ENCODE measurements around the gene DFFB. TPM values are rescaled to one million over a fixed set of nuclear protein-coding genes. Genes with fewer than 3 reads are reported as not detected.

Gene DFFB
- total and polyA plus RNA-seq, 9 donors: 6.8 to 12.8 (median 8.4) TPM

DNA sequence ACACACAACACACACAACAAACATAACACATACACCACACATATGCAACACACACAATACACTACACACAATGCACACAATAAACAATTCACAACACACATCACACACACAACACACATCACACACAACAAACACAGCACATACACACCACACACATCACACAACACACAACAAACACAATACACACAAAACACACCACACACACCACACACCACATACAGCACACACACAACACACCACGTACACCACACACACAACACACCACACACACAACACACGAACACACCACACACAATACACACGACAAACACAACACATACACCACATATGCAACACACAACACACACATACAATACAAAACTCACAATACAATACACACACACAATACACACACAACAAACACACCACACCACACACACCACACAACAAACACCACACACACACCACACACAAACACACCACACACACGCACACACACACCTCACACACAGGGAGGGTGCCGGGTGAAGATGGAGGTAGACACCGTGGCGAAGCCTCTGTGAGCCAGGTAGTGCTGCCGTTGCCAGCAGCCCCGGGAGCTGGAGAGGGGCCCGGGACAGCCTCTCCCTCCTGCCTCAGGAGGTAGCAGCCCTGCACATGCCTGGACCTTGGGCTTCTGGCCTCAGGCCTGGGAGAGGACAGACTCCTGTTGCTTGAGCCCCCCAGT lies 73.2 kb downstream of the DFFB start:
- WGBS, 3 donors: 51 to 57% (median 53%) methylated on average over 10 of the region's 10 CpGs
- no peak for DNase-seq
- no peak overlapping the region for H3K4me3 ChIP-seq
- intact Hi-C loops (cut with DNase I): no loop called here
- H3K4me1 ChIP-seq (ENCODE audit: insufficient read depth): no peaks in the 10 kb centered on the region
- H3K9me3 ChIP-seq: no peaks in the 10 kb centered on the region
- H3K27ac ChIP-seq: no peak overlapping the region
- no peaks in the 10 kb centered on the region for H3K27me3 ChIP-seq
- TF ChIP-seq POLR2A (IDR thresholded peaks at IDR 0.05) (no peak), EP300 (IDR thresholded peaks at IDR 0.05) (no peak)
- TF ChIP-seq, protein P1, sequence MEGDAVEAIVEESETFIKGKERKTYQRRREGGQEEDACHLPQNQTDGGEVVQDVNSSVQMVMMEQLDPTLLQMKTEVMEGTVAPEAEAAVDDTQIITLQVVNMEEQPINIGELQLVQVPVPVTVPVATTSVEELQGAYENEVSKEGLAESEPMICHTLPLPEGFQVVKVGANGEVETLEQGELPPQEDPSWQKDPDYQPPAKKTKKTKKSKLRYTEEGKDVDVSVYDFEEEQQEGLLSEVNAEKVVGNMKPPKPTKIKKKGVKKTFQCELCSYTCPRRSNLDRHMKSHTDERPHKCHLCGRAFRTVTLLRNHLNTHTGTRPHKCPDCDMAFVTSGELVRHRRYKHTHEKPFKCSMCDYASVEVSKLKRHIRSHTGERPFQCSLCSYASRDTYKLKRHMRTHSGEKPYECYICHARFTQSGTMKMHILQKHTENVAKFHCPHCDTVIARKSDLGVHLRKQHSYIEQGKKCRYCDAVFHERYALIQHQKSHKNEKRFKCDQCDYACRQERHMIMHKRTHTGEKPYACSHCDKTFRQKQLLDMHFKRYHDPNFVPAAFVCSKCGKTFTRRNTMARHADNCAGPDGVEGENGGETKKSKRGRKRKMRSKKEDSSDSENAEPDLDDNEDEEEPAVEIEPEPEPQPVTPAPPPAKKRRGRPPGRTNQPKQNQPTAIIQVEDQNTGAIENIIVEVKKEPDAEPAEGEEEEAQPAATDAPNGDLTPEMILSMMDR (IDR thresholded peaks at IDR 0.05): no peak
- no peaks in the 10 kb centered on the region for H3K36me3 ChIP-seq

GRCh38 chr1:3931007-3931912 lies 74.0 kb downstream of the DFFB start:
- 49 to 62% (median 52%) methylated on average over 16 to 17 of the region's 17 CpGs for WGBS, 3 donors

DNA sequence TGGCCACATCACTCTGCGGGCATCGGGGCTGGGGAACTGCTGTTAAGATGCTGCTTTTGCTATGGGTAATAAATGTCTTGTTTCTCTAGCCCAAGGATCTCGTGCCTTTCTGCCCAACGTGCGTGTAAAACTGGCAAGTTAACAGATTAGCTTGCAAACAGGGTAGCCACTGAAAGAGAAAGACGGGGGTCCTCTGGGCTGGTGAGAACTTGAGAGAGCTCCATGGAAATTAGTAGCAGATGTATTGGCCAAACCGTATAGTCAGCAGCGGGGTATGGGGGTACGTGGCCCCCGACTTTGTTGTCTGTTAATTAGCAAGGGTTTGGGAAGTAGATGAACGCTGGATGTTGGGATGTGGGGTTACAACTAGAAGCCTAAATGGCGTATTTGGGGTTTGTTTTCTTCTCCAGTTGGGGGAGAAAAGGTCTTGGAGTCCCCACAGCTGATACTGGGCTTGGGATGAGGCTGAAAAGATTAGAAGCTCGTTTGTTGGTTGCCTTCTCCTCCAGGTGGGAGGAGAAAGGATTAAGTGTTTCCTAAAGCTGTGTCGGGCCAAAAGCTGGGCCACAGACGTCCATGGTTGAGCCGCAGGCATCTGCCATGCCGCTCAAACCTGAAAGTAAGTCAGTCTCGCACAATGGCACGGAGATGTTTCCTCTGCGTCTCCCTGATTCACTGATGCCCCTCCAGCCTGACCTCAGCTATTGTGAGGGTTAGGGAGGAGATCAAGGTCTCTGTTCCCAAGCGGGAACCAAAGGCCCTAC lies 75.1 kb downstream of the DFFB start:
- WGBS, 3 donors: 67 to 78% (median 70%) methylated on average over 21 of the region's 21 CpGs
- H3K4me1 ChIP-seq (ENCODE audit: insufficient read depth): no peaks in the 10 kb centered on the region
- DNase-seq: no peak
- no peaks in the 10 kb centered on the region for H3K36me3 ChIP-seq
- intact Hi-C loops (cut with DNase I): no loop called here
- no peaks in the 10 kb centered on the region for H3K27me3 ChIP-seq
- H3K27ac ChIP-seq: no peak overlapping the region
- no peak overlapping the region for H3K4me3 ChIP-seq
- no peaks in the 10 kb centered on the region for H3K9me3 ChIP-seq
- TF ChIP-seq POLR2A (IDR thresholded peaks at IDR 0.05): no peak
- TF ChIP-seq, protein P1 (IDR thresholded peaks at IDR 0.05): no peak
- no peak for TF ChIP-seq EP300 (IDR thresholded peaks at IDR 0.05)

More at GRCh38 chr1:3931007-3931912, 74.0 kb downstream of the DFFB start:
- no peaks in the 10 kb centered on the region for H3K4me1 ChIP-seq (ENCODE audit: insufficient read depth)
- H3K27me3 ChIP-seq: no peaks in the 10 kb centered on the region
- H3K36me3 ChIP-seq: no peaks in the 10 kb centered on the region
- H3K27ac ChIP-seq: no peak overlapping the region
- no peak for DNase-seq
- H3K4me3 ChIP-seq: no peak overlapping the region
- no peaks in the 10 kb centered on the region for H3K9me3 ChIP-seq
- no peak for TF ChIP-seq POLR2A (IDR thresholded peaks at IDR 0.05)
- TF ChIP-seq, protein P1 (IDR thresholded peaks at IDR 0.05): no peak
- no peak for TF ChIP-seq EP300 (IDR thresholded peaks at IDR 0.05)
- intact Hi-C loops (cut with DNase I): no loop called here

Other genes with a start within 250 kb of the DFFB start
- 100 to 1,000 TPM in 1 of 7 donors, 10 to 100 TPM in 5, 1 to 10 TPM in 1; 6.0 to 117 (median 14.6) TPM for gene MEGF6, start 246.0 kb upstream of the DFFB start, total RNA-seq
- 10 to 100 TPM in 1 of 2 donors, under 1 TPM in 1; 0.10 to 12.0 TPM for gene MEGF6, start 246.0 kb upstream of the DFFB start, polyA plus RNA-seq
- 10 to 100 TPM; 25.3 to 51.1 (median 44.2) TPM for gene TPRG1L, start 232.5 kb upstream of the DFFB start, total RNA-seq
- gene TPRG1L, start 232.5 kb upstream of the DFFB start, polyA plus RNA-seq: 10 to 100 TPM; 40.1 to 71.5 TPM
- 10 to 100 TPM; 10.3 to 16.7 (median 15.8) TPM for gene WRAP73, start 207.4 kb upstream of the DFFB start, total RNA-seq
- 10 to 100 TPM in 1 of 2 donors, 1 to 10 TPM in 1; 5.3 to 18.0 TPM for gene WRAP73, start 207.4 kb upstream of the DFFB start, polyA plus RNA-seq
- 1 to 10 TPM in 1 of 7 donors, under 1 TPM in 6; 0.13 to 7.5 (median 0.47) TPM for gene TP73, start 205.0 kb upstream of the DFFB start, total RNA-seq
- gene TP73, start 205.0 kb upstream of the DFFB start, polyA plus RNA-seq: under 1 TPM; 0.03 to 0.04 TPM
- gene CCDC27, start 105.0 kb upstream of the DFFB start, total RNA-seq: not detected
- gene CCDC27, start 105.0 kb upstream of the DFFB start, polyA plus RNA-seq: under 1 TPM in 1 of 2 donors, not detected in 1; 0.05 TPM
- 10 to 100 TPM in 6 of 7 donors, 1 to 10 TPM in 1; 7.1 to 22.1 (median 21.4) TPM for gene SMIM1, start 84.7 kb upstream of the DFFB start, total RNA-seq
- gene SMIM1, start 84.7 kb upstream of the DFFB start, polyA plus RNA-seq: 10 to 100 TPM in 1 of 2 donors, not detected in 1; 10.7 TPM
- 10 to 100 TPM; 26.7 to 60.7 (median 47.6) TPM for gene LRRC47, start 61.0 kb upstream of the DFFB start, total RNA-seq
- gene LRRC47, start 61.0 kb upstream of the DFFB start, polyA plus RNA-seq: 10 to 100 TPM; 28.0 to 50.6 TPM
- 10 to 100 TPM; 14.9 to 40.7 (median 37.6) TPM for gene CEP104, start 265 bp upstream of the DFFB start, total RNA-seq
- gene CEP104, start 265 bp upstream of the DFFB start, polyA plus RNA-seq: 10 to 100 TPM in 1 of 2 donors, 1 to 10 TPM in 1; 7.9 to 39.0 TPM
- 10 to 100 TPM; 12.9 to 23.9 (median 19.5) TPM for gene C1orf174, start 42.8 kb downstream of the DFFB start, total RNA-seq
- 10 to 100 TPM; 14.4 to 17.9 TPM for gene C1orf174, start 42.8 kb downstream of the DFFB start, polyA plus RNA-seq